HUES64 (cell line): Measurements from ENCODE around the gene NT5C2.
"Not testable (repeated sequence)": the region's sequence is repeated elsewhere in the genome, so short reads cannot be mapped to it uniquely, and the experiment has no call there.

ENCODE experiments used
- H3K27ac ChIP-seq: 2 replicates; pipeline ENCODE4 v1.7.0; 2013; ENCODE audit warnings: low read depth, low read length, inconsistent platforms
- H3K27me3 ChIP-seq: 2 replicates; pipeline ENCODE4 v1.6.1; 2013; ENCODE audit warnings: mild to moderate bottlenecking, low read length; ENCODE audit not compliant: insufficient read depth
- H3K36me3 ChIP-seq: 2 replicates; pipeline ENCODE4 v1.6.1; 2013; ENCODE audit warnings: mild to moderate bottlenecking, low read length; ENCODE audit not compliant: insufficient read depth
- H3K4me1 ChIP-seq: 2 replicates; pipeline ENCODE4 v1.6.1; 2013; ENCODE audit warnings: mild to moderate bottlenecking, low read length, moderate library complexity; ENCODE audit not compliant: insufficient read depth
- H3K4me3 ChIP-seq: 2 replicates; pipeline ENCODE4 v1.5.1; 2013; ENCODE audit warnings: mild to moderate bottlenecking, low read length, moderate library complexity
- H3K9ac ChIP-seq: 2 replicates; pipeline ENCODE4 v1.6.1; 2013; ENCODE audit warnings: mild to moderate bottlenecking, low read depth, low read length
- H3K9me3 ChIP-seq: 2 replicates; pipeline ENCODE4 v1.6.1; 2013; ENCODE audit warnings: low read depth, low read length; ENCODE audit not compliant: insufficient read depth
- WGBS: fragments of 150-250, 120-280 bp; methylation state at CpG from one replicate; pipeline ENCODE4 v1.1.7; 2013; ENCODE audit warnings: missing lambda C conversion rate; 5-methylcytosine and 5-hydroxymethylcytosine counted together

NT5C2 gene

DNA sequence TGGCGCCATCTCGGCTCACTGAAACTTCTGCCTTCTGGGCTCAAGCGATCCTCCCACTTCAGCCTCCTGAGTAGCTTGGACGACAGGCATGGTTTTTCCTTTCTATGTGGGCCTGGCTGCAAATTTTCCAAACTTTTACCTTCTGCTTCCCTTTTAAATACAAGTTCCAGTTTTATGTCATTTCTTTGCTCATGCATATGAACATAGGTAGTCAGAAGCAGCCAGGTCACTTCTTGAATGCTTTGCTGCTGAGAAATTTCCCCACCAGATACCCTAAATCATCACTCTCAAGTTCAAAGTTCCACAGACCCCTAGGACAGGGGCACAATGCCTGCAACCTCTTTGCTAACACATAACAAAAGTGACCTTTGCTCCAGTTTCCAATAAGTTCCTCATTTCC is 31.1 kb upstream of the NT5C2 start:
- Histone ChIP-seq H3K9me3 (peaks cover 9% of the 10 kb centered on the region), H3K27ac (no peak overlapping the region), H3K4me1 (no peaks in the 10 kb centered on the region), H3K9ac (no peak overlapping the region), H3K27me3 (no peaks in the 10 kb centered on the region), H3K36me3 (no peaks in the 10 kb centered on the region), H3K4me3 (no peak overlapping the region)
- WGBS: 94% methylated on average over 4 of the region's 4 CpGs

DNA sequence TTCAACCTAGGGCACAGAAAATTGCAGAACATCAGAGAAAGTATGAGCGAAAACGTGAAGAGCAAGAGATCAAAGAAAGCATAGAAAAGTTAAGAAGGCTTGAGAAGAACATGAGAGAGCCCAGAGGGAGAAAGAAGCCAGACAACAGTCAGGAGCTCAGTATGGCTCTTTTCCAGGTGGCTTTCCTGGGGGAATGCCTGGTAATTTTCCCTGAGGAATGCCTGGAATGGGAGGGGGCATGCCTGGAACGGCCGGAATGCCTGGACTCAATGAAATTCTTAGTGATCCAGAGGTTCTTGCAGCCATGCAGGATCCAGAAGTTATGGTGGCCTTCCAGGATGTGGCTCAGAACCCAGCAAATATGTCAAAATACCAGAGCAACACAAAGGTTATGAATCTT is 23.3 kb upstream of the NT5C2 start:
- not testable (repeated sequence) for H3K9me3 ChIP-seq, H3K36me3 ChIP-seq, H3K27me3 ChIP-seq, H3K4me3 ChIP-seq, H3K27ac ChIP-seq
- WGBS: 73% methylated on average over 4 of the region's 4 CpGs
- Histone ChIP-seq H3K4me1 (peaks cover 14% of the 10 kb centered on the region), H3K9ac (0 out of 2 replicates have a peak overlapping the region, but pooled peaks have one; percentile 20)

DNA sequence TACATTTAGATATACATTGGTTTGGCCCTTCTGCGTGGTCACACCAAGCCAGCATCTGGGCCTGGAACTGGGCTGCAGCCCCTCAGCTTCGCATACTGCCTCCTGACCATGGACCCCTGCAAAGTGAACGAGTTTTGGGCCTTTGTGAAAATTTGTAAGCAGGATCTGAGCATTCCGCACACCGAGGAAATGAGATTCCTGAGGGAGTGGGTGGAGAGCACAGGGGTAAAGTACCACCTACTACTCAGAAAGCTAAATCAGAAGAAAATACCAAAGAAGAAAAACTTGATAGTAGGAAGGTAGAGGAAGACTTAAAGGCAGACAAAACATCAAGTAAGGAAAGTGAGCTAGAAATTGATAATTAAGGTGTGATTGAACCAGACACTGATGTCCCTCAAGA is 22.5 kb upstream of the NT5C2 start:
- no peak overlapping the region for H3K4me3 ChIP-seq
- WGBS: 76% methylated on average over 5 of the region's 5 CpGs
- H3K27ac ChIP-seq: no peak overlapping the region
- no peaks in the 10 kb centered on the region for H3K36me3 ChIP-seq
- H3K4me1 ChIP-seq: peaks cover 14% of the 10 kb centered on the region
- H3K27me3 ChIP-seq: no peaks in the 10 kb centered on the region
- no peak overlapping the region for H3K9ac ChIP-seq
- 0 out of 2 replicates have a peak, but pooled peaks cover 5% of the 10 kb centered on the region for H3K9me3 ChIP-seq

DNA sequence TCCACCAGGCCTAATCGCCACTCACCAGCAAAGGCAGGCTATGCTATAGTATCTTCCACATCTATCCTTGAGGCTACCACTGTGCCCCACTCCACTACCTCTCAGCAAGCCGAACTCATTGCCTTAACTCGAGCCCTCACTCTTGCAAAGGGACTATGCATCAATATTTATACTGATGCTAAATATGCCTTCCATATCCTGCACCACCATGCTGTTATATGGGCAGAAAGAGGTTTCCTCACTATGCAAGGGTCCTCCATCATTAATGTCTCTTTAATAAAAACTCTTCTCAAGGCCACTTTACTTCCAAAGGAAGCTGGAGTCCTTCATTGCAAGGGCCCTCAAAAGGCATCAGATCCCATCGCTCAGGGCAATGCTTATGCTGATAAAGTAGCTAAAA is 17.2 kb upstream of the NT5C2 start:
- H3K36me3 ChIP-seq, H3K9ac ChIP-seq, H3K27me3 ChIP-seq, H3K4me3 ChIP-seq, H3K27ac ChIP-seq: not testable (repeated sequence)
- Histone ChIP-seq H3K9me3 (peaks cover 20% of the 10 kb centered on the region), H3K4me1 (peaks cover 11% of the 10 kb centered on the region)
- WGBS: 98% methylated on average over 4 of the region's 4 CpGs

DNA sequence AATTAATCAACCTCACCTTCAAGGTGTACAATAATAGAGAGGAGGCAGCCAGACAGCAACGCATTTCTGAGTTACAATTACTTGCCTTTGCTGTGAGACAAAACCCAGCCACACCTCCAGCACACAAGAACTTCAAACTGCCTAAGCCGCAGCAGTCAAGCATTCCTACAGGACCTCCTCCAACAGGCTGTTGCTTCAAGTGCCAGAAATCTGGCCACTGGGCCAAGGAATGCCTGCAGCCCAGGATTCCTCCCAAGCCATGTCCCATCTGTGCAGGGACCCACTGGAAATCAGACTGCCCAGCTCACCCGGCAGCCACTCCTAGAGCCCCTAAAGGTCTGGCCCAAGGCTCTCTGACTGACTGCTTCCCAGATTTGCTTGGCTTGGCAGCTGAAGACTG is 14.6 kb upstream of the NT5C2 start:
- not testable (repeated sequence) for H3K27me3 ChIP-seq, H3K27ac ChIP-seq, H3K36me3 ChIP-seq, H3K9ac ChIP-seq, H3K4me3 ChIP-seq
- Histone ChIP-seq H3K4me1 (peaks cover 17% of the 10 kb centered on the region), H3K9me3 (peaks cover 18% of the 10 kb centered on the region)
- WGBS: 85% methylated on average over 3 of the region's 3 CpGs

DNA sequence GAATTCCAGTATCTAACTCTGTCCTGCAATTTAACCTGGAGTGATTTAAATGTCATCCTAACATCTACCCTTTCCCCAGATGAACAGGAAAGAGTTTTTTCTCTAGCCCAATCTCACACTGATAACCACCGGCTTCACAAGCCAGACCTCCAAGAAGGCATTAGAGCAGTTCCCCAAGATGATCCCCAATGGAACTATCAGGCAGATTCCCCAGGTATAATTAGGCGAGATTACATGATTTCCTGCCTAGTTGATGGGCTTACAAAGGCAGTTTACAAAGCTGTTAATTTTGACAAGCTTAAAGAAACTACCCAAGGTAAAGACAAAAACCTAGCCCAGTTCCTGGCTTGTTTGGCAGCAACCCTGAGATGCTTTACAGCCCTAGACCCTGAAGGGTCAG is 14.1 kb upstream of the NT5C2 start:
- WGBS: 87% methylated on average over 2 of the region's 2 CpGs
- Histone ChIP-seq H3K27ac (no peak overlapping the region), H3K4me1 (peaks cover 17% of the 10 kb centered on the region)

DNA sequence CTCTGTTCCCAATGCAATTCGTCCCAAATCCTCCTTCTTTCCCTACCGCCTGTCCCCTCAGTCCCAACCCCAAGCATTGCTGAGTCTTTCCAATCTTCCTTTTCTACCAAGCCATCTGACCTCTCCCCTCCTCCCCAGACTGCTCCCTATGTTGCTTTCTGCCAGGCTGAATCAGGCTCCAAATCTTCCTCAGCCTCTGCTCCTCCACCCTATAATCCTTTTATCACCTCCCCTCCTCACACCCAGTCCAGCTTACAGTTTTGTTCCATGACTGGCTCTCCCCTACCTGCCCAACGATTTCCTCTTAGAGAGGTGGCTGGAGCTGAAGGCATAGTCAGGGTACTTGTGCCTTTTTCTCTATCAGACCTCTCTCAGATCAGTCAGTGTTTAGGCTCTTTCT is 13.6 kb upstream of the NT5C2 start:
- Histone ChIP-seq H3K9me3 (peaks cover 18% of the 10 kb centered on the region), H3K4me1 (peaks cover 17% of the 10 kb centered on the region)
- H3K27me3 ChIP-seq, H3K27ac ChIP-seq, H3K9ac ChIP-seq, H3K36me3 ChIP-seq, H3K4me3 ChIP-seq: not testable (repeated sequence)
- 79% methylated on average over 3 of the region's 3 CpGs for WGBS

More for the DNA sequence above, 14.1 kb upstream of the NT5C2 start:
- H3K9me3 ChIP-seq: peaks cover 18% of the 10 kb centered on the region
- no peak overlapping the region for H3K9ac ChIP-seq
- no peak overlapping the region for H3K4me3 ChIP-seq
- H3K36me3 ChIP-seq: 0 out of 2 replicates have a peak, but pooled peaks cover 4% of the 10 kb centered on the region
- no peaks in the 10 kb centered on the region for H3K27me3 ChIP-seq

GRCh38 chr10:103205401-103205800 is 12.3 kb upstream of the NT5C2 start:
- peak overlapping the region; percentile 93 for H3K27ac ChIP-seq
- not testable (repeated sequence) for H3K36me3 ChIP-seq, H3K27me3 ChIP-seq
- peaks cover 18% of the 10 kb centered on the region for H3K9me3 ChIP-seq
- peak overlapping the region; percentile 71 for H3K9ac ChIP-seq
- 0 out of 2 replicates have a peak overlapping the region, but pooled peaks have one; percentile 19 for H3K4me3 ChIP-seq
- 29% methylated on average over 4 of the region's 4 CpGs for WGBS
- H3K4me1 ChIP-seq: peaks cover 17% of the 10 kb centered on the region

GRCh38 chr10:103204353-103205255 is 11.5 kb upstream of the NT5C2 start:
- Histone ChIP-seq H3K27ac (peak overlapping the region; percentile 93), H3K36me3 (0 out of 2 replicates have a peak, but pooled peaks cover 4% of the 10 kb centered on the region), H3K9ac (peak overlapping the region; percentile 71), H3K4me1 (peaks cover 17% of the 10 kb centered on the region), H3K27me3 (no peaks in the 10 kb centered on the region), H3K4me3 (peak overlapping the region; percentile 25), H3K9me3 (peaks cover 14% of the 10 kb centered on the region; the same call in 1 of the 2 replicates)
- WGBS: 36% methylated on average over 8 of the region's 8 CpGs

GRCh38 chr10:103203466-103203865 is 10.4 kb upstream of the NT5C2 start:
- Histone ChIP-seq H3K4me3 (no peak overlapping the region), H3K4me1 (peaks cover 17% of the 10 kb centered on the region), H3K9ac (no peak overlapping the region), H3K27me3 (no peaks in the 10 kb centered on the region), H3K9me3 (peaks cover 11% of the 10 kb centered on the region; the same call in 1 of the 2 replicates), H3K36me3 (no peaks in the 10 kb centered on the region), H3K27ac (no peak overlapping the region; the same call in 1 of the 2 replicates)
- 98% methylated on average over 3 of the region's 3 CpGs for WGBS

DNA sequence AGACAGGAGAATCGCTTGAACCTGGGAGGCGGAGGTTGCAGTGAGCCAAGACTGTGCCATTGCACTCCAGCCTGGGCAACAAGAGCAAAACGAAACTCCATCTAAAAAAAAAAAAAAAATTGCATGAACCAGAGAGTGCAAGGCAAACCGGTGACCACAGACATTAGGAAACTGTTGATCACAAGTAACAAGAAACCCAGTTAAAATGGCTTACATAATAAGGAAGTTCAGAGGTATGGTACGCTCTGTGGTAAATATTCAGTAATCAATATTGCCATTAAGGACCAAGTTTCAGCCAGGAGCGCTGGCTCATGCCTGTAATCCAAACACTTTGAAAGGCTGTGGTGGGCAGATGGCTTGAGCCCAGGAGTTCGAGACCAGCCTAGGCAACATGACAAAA is 9.2 kb upstream of the NT5C2 start:
- Histone ChIP-seq H3K4me1 (peaks cover 21% of the 10 kb centered on the region), H3K4me3 (no peak overlapping the region), H3K36me3 (no peaks in the 10 kb centered on the region), H3K27me3 (no peaks in the 10 kb centered on the region), H3K27ac (no peak overlapping the region), H3K9ac (no peak overlapping the region), H3K9me3 (peaks cover 11% of the 10 kb centered on the region; the same call in 1 of the 2 replicates)
- 89% methylated on average over 7 of the region's 7 CpGs for WGBS
